Testis (tissue), 2 donors: Measurements from ENCODE around the gene HMHB1.

Experiments
- CTCF ChIP-seq, 3 experiments: fragments of 450-650 bp in 2 of 3; fragments of 200-600 bp in 1 of 3; sonication (generic) in 1 of 3; IDR thresholded peaks; one replicate each; pipeline ENCODE4 v1.5.1; 2016 to 2019; ENCODE audit warnings: antibody characterized with exemption in 3 of 3, mild to moderate bottlenecking in 2 of 3, moderate library complexity in 1 of 3
- POLR2A ChIP-seq: fragments of 450-650 bp; IDR thresholded peaks from one replicate; pipeline ENCODE4 v1.6.1; 2017; ENCODE audit warnings: antibody characterized with exemption, mild to moderate bottlenecking, moderate library complexity

- TF ChIP-seq CTCF (IDR thresholded peaks at IDR 0.05) (no peak), POLR2A (no peak)
Measured at GRCh38 chr5:143826951-143827444, 15.0 kb downstream of the HMHB1 start.
